ENCODE data around the gene EFNB2.

GRCh38 chr13:106500445-106500844 lies 35.0 kb downstream of the EFNB2 start:
- no peak for TF ChIP-seq EZH2 (IDR thresholded peaks at IDR 0.05; ENCODE audit: borderline replicate concordance, low read depth, low read length, severe bottlenecking)
- no peak for TF ChIP-seq POLR2AphosphoS5 (IDR thresholded peaks at IDR 0.05; ENCODE audit: insufficient read depth, low read depth, low read length)
- TF ChIP-seq POLR2A (IDR thresholded peaks at IDR 0.05; ENCODE audit: low read depth, low read length): no peak
- no peak for TF ChIP-seq CTCF (IDR thresholded peaks at IDR 0.05; ENCODE audit: extremely low read depth in 1 of 2, insufficient read depth in 1 of 2, low read depth in 1 of 2, low read length in 2 of 2)
